GM19099 (cell line): ENCODE results near the gene RAD1.

Source experiments
- POLR2A ChIP-seq: IDR thresholded peaks from 3 replicates; pipeline ENCODE4 v1.6.1; 2011; ENCODE audit warnings: low read depth; ENCODE audit not compliant: insufficient read length; ENCODE audit errors: extremely low read depth

RAD1 gene

DNA sequence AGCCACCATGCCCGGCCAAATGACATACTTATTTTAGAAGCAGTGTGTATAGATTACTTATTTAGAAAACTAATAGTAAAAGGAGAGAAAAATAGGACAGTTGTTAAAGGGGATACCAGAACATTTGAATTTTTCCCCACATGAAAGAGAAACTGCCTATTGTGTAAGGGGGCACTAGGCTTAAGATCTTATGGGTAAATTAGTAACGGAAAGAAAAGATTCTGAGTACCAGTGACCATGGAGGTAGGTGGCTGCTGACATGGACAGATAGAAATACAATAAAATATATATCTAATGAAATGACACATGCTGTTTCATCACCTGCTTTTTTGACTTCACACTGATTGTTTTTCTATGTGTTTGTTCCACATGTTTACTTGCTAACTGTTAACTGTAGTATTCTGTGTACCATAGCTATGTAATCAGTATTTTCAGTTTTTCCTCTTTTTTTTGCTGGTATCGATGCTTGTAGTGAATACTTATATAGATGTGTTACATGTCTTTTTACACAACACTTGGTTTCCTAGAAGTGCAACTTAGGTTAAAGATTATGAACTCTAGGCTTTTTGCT is 11.1 kb upstream of the RAD1 start:
- no peak for TF ChIP-seq POLR2A

DNA sequence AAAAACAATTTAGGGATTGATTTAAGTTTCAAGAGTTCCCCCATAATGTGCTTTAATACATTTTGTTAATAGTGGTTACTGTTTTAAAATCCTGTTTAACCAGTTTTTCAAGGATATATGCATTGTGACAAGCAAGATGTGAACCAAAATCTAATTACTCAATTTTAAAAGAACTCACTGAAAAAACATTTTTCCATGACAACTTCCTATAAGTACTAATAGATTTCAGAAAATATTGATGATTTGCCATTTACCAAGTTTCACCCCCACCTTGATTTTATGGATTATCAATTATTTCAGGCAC is 9.1 kb upstream of the RAD1 start:
- no peak for TF ChIP-seq POLR2A

DNA sequence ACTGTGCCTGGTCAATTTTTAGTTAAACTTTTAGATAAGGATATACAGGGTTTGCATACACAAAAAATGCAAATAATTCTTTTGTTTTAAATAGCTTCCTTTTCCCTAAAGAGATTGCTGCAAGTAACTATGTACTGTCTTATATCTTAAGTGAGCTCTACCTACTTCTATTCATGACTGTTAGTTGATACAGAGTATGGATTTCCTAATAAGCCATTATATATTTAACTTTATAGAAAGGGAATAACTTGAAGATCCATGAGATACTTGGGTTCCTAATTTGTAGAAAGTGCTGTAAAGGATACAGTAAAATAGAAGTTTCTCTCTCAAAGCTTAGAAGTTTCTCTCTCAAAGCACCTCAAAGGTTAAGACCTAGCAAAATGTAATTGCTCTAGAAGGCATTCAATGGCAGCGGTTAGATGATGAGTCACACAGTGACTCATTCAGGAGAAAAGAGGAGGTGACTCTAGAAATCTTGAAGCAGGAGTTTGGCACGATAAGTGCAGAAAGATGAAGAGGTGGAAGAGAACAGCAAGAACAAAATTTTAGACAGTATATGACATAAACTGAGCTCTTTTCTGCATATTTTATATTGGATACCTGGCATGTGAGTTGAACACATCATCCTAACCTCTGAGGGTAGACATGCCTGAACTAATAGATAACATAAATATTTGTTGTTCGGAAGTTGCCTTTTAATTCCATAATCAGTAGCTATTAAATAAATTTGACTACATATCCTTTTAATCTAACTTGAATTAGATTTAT is 8.6 kb upstream of the RAD1 start:
- no peak for TF ChIP-seq POLR2A

DNA sequence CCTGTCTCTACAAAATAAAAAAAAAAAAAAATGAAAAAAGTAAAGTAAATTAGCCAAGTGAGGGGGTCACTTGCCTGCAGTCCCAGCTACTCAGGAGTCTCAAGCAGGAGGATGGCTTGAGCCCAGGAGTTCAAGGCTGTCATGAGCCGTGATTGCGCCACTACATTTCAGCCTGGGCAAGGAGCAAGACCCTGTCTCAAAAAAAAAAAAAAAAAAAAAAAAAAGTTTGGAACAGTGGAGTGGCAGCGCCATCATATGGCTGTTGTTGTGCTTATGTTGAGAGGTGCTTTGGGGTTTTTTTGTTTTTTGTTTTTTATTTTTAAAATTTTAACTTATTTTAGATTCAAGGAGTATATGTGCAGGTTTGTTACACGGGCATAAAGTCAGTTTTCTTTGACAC is 3.8 kb upstream of the RAD1 start:
- TF ChIP-seq POLR2A: no peak

DNA sequence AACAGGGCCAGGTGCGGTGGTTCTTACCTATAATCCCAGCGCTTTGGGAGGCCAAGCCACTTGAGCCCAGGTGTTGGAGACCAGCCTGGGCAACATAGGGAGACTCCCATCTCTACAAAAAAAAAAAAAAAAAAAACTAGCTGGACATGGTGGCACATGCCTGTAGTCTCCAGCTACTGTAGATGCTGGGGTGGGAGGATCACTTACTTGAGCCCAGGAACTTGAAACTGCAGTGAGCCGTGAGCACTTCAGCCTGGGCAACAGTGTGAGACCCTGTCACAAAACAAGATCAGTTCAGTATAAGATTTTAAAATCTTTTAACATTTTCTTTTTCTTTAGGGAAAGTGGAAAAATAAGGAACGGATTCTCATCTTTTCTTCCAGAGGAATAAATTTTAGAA is 2.7 kb upstream of the RAD1 start:
- TF ChIP-seq POLR2A: no peak

DNA sequence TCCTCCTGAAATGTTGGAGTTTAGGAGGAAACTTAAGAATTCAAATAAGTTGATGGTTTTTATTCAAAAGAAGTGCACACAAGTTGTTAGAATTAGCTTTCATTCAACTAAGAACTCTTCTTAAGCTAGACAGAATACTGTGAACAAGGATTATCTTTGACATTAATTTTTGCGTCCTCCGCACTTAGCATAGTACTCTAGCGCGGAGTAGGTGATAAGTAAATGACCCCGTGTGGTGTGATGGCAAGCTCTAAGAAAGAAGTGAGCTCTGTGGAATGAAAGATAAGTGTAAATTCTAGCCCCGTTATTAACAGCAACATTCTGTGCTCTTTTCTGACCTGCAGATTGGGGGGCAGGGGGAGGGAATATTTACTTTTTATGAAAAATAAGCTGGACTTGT is 1.2 kb upstream of the RAD1 start:
- no peak for TF ChIP-seq POLR2A

DNA sequence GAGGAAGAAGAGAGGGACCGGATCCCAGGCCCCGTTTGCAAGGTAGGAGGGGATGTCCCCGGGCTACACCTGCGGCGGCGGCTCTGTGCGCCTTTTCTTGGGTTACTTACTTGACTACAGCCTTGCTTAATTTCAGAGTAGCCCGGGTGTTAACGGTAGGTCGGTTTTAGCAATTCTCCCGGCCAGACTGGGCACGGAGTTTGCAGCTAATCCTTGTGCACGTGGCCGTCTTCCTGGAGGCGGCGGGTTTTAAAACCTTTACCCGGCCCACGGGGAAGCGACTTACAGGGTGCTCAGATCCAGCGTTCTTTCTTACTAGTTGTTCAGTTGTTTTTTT is 520 bp upstream of the RAD1 start:
- TF ChIP-seq POLR2A: no peak

DNA sequence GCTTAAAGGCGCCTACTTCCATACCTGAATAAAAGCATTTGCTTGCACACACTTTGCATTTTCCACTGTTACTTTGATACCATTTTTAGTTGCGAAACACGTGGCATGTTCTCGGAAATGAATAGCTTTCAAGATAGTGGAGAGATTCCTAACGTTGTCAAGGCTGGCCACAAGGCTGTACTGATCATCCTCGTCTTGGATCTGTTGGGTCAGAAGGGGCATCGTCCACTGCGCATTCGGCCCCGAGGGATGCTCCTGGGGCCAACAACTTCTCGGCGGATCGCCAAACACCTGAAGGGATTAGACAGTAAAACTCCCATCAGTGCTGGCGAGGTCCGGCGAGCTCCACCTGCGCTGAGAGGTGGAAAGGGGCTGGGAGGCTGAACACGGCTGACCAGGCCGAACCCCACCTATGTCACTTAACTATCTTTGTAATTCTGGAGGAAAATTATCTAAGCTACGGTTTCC is 599 bp downstream of the RAD1 start:
- TF ChIP-seq POLR2A: no peak

DNA sequence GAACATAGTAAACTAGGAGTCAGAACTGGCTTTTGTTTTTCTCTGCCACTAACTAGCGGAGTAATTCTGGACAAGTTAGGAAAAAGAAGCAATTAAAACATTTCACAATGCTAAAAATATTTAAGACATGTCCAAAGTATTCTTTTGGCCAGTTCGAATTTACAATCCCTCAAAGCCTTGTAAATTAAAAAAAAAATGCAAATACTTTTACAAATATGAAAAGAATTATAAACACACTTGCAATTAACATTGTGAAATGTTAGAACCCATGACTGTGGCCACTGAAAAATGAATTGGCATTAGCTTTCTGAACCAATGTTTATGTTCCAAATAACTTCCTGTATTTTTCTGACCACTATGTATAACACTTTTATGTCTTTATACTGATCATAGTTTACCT is 2.2 kb downstream of the RAD1 start:
- TF ChIP-seq POLR2A: no peak

DNA sequence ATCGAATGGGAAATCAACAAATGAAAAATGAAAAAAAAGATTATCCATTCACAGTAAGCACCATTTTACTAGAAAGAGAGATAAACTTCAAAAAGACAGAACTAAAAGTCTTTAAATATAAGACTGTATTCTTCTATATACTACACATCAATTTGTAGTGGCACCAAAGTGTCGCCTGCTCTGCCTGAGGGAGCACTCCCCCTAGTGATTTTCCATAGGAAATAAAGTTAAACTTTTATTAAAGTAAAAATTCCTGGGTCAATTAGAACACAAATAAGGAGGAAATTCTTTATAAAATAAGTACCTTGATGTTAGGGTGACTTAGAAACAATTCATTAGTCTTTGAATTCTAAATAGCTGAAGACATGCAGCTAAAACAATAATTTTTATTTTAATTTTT is 9.7 kb downstream of the RAD1 start:
- no peak for TF ChIP-seq POLR2A

DNA sequence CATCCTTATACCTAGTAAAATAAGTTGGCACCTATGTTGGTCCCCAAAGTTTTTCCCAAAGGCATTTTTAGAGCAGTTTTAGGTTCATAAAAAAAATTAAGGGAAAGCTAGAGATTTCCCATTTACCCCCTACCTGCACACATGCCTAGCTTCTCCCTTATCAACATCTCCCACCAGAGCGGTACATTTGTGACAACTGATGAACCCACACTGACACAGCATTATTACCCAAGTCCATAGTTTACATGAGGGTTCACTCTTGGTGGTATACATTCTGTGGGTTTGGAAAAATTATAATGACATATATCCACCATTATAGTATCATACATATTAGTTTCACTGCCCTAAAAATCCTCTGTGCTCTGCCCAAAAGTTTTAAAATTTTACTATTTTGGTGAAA is 12.0 kb downstream of the RAD1 start:
- TF ChIP-seq POLR2A: no peak

DNA sequence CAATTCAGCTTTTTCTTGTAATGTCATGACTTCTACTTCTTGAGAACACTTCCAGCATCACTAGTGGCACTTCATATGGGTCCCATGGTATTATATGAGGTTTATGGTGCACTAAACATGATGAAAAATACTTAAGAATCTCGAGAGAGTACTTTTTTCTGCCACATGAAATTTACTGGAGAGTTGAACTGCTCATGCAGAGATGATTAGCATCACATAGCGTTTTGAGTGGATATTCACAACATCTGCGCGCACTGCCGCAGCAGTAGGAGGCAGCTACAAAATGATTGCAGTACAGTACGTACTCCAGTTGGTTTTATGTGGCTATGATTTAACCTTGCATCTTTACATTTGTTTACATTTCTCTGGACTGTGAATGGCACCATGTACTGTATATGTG is 14.7 kb downstream of the RAD1 start:
- no peak for TF ChIP-seq POLR2A

DNA sequence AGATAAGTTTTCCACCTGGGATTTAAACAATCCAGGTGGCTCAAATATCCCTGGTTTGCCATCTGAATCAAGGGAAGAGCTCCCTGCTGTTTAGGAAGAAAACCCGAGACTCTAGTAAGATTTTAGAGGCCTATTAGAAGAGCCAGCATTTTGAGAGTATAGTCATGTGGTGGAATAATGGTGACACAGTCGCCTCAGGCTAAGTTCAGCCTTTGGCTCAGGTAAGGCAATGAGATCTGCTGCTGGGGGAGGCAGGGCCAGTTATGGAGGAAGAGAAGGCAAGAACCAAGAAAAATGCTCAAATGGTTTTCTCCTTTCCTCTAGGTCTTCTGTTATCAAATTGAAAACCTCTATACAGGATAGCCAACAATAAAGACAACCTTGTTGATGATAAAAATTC is 16.2 kb downstream of the RAD1 start:
- no peak for TF ChIP-seq POLR2A

DNA sequence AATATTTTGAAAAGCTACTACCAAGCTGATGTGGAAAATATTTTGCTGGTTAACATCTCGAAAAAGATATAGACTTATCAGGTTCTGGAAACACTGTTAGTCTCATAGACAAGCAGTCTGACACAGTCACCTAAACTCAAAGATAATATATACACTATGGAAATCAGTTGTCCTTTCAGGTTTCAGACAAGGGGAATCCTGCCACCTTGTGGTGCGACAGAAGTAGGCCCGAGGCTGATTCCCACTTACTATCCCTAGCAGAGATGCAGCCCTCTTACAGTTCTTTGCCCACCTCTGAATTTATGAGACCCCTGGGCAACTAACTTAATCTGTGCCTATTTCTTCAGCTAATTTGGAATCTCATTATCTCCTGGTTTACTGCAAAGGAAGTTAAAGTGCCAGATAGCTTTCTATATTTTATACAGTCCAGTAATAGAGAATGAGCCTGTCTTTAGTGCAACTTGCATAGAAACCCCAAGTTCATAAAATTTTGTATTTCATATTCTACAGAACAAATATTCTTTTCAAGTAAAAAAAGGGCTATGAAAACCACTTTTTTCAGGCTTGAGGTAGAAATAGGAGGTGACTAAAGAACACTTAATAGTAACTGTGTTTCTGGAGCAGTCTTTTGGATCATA is 16.9 kb downstream of the RAD1 start:
- no peak for TF ChIP-seq POLR2A

DNA sequence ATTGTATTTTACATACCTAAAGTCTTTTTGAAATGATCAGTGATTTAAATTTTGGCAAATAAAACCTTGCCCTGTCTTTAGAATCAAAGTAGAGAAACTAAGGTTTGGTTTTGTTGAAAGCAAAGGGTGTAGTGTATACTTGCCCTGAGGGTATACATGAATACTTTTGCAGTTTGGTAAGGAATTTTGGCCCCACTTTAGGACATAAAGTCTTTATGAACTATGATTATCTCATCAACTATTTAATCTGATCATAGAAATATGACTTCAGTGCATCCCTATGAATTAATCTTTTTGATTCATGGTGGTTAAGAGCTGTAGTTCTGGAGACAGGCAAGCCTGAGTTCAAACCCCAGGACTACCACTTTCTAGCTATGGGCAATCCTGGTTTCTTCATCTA is 17.7 kb downstream of the RAD1 start:
- TF ChIP-seq POLR2A: no peak

DNA sequence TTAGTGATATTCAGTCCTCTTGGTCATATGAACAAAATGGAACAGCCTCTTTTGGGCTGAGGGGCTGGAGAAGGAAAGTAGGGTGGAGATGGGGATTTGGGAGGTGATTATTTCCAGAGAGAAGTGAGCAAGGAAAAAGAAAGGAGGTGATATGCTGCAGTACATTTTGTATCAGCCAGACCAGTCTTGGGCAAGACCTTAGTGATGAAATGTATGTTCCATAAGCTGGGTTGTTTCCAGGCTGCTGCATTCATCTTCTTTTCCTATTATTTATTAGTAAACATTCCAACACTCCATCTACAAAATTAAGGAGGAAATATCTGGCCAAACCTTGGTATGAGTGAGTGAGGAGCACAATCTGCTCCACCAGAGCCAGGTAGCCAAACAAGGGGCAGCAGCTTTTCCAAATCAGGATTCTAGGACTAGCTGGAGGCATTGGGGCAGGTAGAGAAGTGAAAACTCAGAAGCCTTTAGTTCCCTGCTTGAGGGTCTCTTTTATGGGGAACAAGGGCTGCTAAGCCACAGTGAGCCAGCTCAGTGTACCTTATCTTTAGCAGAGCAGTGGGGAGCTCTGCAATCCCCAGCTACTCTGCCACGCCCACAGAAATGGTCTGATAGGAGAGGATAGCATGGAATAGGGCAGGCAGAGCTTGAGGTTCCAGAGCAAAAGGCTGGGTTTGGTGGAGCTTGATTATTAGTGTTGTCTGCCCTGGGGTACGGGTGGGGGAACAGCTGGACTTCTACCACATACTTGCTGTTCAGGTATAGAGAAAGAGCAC is 19.5 kb downstream of the RAD1 start:
- TF ChIP-seq POLR2A: no peak
